NCI-H2107 treated with DMSO at 0.1 percent for 48 hours (cell line): Measurements from ENCODE around the gene FUBP3.
"Not testable (repeated sequence)": the region's sequence is repeated elsewhere in the genome, so short reads cannot be mapped to it uniquely, and the experiment has no call there.

Experiments
- DNase-seq: peaks from one replicate; lab custom pipeline; 2025; ENCODE audit not compliant: unreplicated experiment; lab: John Stamatoyannopoulos, UW

The FUBP3 gene

GRCh38 chr9:130680836-130681768, 101.7 kb downstream of the FUBP3 start:
- DNase-seq, result no peak

GRCh38 chr9:130681769-130682420, 102.5 kb downstream of the FUBP3 start:
- no peak for DNase-seq

- peak; percentile 56 for DNase-seq
Observed at GRCh38 chr9:130682421-130683121, 103.2 kb downstream of the FUBP3 start.

- DNase-seq, result no peak
Observed at GRCh38 chr9:130685104-130685503, 105.7 kb downstream of the FUBP3 start.

GRCh38 chr9:130685945-130686344, 106.6 kb downstream of the FUBP3 start:
- DNase-seq, result not testable (repeated sequence)

- no peak for DNase-seq
Observed at GRCh38 chr9:130687615-130688014, 108.2 kb downstream of the FUBP3 start.
